DND-41 (cell line): ENCODE data around the gene NEGR1.

Source experiments
- ATAC-seq: fragments of 200-7000 bp; cut with Tn5 transposase; 3 replicates; pipeline ENCODE4 v1.9.1; 2021; ENCODE audit warnings: low read depth; ENCODE audit not compliant: insufficient read depth
- DNase-seq: peaks from one replicate; pipeline ENCODE4 v3.0.0-alpha.2; 2020
- H2AFZ ChIP-seq: 2 replicates; pipeline ENCODE4 v1.6.0; 2012; ENCODE audit warnings: low read depth, low read length
- H3K27ac ChIP-seq: 2 replicates; pipeline ENCODE4 v1.5.1; 2012; ENCODE audit warnings: low read length, inconsistent platforms
- H3K27me3 ChIP-seq: fragments of 200-600 bp; sonication (generic); 2 replicates; pipeline ENCODE4 v1.6.0; 2012; ENCODE audit warnings: low read length, mild to moderate bottlenecking, inconsistent platforms; ENCODE audit not compliant: insufficient read depth, poor library complexity
- H3K36me3 ChIP-seq: 2 replicates; pipeline ENCODE4 v1.5.1; 2012; ENCODE audit warnings: low read length, inconsistent platforms; ENCODE audit not compliant: insufficient read depth
- H3K4me1 ChIP-seq: 2 replicates; pipeline ENCODE4 v1.5.1; 2012; ENCODE audit warnings: mild to moderate bottlenecking, low read length; ENCODE audit not compliant: insufficient read depth
- H3K4me2 ChIP-seq: 2 replicates; pipeline ENCODE4 v1.6.0; 2012; ENCODE audit warnings: mild to moderate bottlenecking, moderate library complexity, low read length, inconsistent platforms; ENCODE audit not compliant: insufficient read depth
- H3K4me3 ChIP-seq, 2 experiments: fragments of 200-600 bp in 1 of 2; shearing (Covaris generic) in 1 of 2; 2 replicates each; pipeline ENCODE4 v1.5.1; 2012 to 2016; ENCODE audit warnings: inconsistent platforms in 2 of 2, low read length in 2 of 2, mild to moderate bottlenecking in 2 of 2, low read depth in 1 of 2, moderate library complexity in 1 of 2
- H3K79me2 ChIP-seq: 2 replicates; pipeline ENCODE4 v1.6.0; 2012; ENCODE audit warnings: low read length, inconsistent platforms; ENCODE audit not compliant: insufficient read depth
- H3K9ac ChIP-seq: 2 replicates; pipeline ENCODE4 v1.6.0; 2012; ENCODE audit warnings: low read depth, mild to moderate bottlenecking, inconsistent platforms, low read length, moderate library complexity
- H3K9me3 ChIP-seq: 2 replicates; pipeline ENCODE4 v1.5.1; 2012; ENCODE audit warnings: low read length, moderate library complexity, mild to moderate bottlenecking, inconsistent platforms; ENCODE audit not compliant: insufficient read depth, severe bottlenecking
- H4K20me1 ChIP-seq: 2 replicates; pipeline ENCODE4 v1.6.0; 2012; ENCODE audit warnings: low read length; ENCODE audit not compliant: insufficient read depth
- EZH2 ChIP-seq: IDR thresholded peaks from 3 replicates; pipeline ENCODE4 v1.6.1; 2012; ENCODE audit warnings: borderline replicate concordance, low read depth, mild to moderate bottlenecking, moderate library complexity, low read length, inconsistent platforms; ENCODE audit not compliant: severe bottlenecking
- TF ChIP-seq, protein P1 (sequence below): IDR thresholded peaks from 2 replicates; pipeline ENCODE4 v1.5.1; 2012; ENCODE audit warnings: borderline replicate concordance, low read length, moderate library complexity, mild to moderate bottlenecking; ENCODE audit not compliant: poor library complexity, severe bottlenecking; ENCODE audit errors: extremely low read depth

The NEGR1 gene

GRCh38 chr1:71780681-71781080 is 501.7 kb downstream of the NEGR1 start:
- no peak overlapping the region for H3K4me3 ChIP-seq
- H2AFZ ChIP-seq: peak overlapping the region; percentile 29
- H4K20me1 ChIP-seq: no peaks in the 10 kb centered on the region
- no peaks in the 10 kb centered on the region for H3K9me3 ChIP-seq
- no peaks in the 10 kb centered on the region for H3K36me3 ChIP-seq
- H3K79me2 ChIP-seq: no peaks in the 10 kb centered on the region
- peak; percentile 80 for ATAC-seq
- peak overlapping the region; percentile 36; the same call in 1 of the 2 replicates for H3K27ac ChIP-seq
- no peaks in the 10 kb centered on the region for H3K27me3 ChIP-seq
- peak overlapping the region; percentile 39; the same call in 1 of the 2 replicates for H3K4me2 ChIP-seq
- H3K4me1 ChIP-seq: peaks cover 36% of the 10 kb centered on the region
- H3K9ac ChIP-seq: no peak overlapping the region
- peak; percentile 27 for DNase-seq
- no peak for TF ChIP-seq EZH2
- TF ChIP-seq, protein P1, sequence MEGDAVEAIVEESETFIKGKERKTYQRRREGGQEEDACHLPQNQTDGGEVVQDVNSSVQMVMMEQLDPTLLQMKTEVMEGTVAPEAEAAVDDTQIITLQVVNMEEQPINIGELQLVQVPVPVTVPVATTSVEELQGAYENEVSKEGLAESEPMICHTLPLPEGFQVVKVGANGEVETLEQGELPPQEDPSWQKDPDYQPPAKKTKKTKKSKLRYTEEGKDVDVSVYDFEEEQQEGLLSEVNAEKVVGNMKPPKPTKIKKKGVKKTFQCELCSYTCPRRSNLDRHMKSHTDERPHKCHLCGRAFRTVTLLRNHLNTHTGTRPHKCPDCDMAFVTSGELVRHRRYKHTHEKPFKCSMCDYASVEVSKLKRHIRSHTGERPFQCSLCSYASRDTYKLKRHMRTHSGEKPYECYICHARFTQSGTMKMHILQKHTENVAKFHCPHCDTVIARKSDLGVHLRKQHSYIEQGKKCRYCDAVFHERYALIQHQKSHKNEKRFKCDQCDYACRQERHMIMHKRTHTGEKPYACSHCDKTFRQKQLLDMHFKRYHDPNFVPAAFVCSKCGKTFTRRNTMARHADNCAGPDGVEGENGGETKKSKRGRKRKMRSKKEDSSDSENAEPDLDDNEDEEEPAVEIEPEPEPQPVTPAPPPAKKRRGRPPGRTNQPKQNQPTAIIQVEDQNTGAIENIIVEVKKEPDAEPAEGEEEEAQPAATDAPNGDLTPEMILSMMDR: no peak

DNA sequence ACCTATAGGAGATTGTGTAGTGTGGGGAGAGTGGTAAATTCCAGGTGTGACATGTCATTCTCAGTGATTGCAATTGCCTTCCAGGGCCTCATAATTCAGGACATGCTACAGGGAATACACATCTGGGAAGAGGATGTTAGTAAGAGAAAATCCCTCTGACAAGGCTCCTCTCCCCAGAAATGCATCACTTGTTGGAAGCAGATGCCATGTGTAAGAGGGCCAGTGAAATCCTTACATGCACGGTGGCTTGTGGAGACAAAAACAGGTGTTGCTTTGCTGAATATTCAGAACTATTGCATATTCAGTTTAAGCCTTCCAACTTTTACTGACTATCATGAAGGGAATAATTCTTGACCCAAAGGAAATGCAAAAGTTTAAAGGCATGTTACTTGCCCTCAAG is 503.4 kb downstream of the NEGR1 start:
- H3K4me3 ChIP-seq: no peak overlapping the region
- TF ChIP-seq, protein P1: no peak
- H4K20me1 ChIP-seq: no peaks in the 10 kb centered on the region
- no peaks in the 10 kb centered on the region for H3K79me2 ChIP-seq
- H3K4me1 ChIP-seq: peaks cover 48% of the 10 kb centered on the region
- H3K9me3 ChIP-seq: no peaks in the 10 kb centered on the region
- DNase-seq (no peak), ATAC-seq (no peak)
- no peak overlapping the region for H3K4me2 ChIP-seq
- H3K9ac ChIP-seq: no peak overlapping the region
- no peaks in the 10 kb centered on the region for H3K36me3 ChIP-seq
- H2AFZ ChIP-seq: no peak overlapping the region
- no peak overlapping the region for H3K27ac ChIP-seq
- H3K27me3 ChIP-seq: no peaks in the 10 kb centered on the region

DNA sequence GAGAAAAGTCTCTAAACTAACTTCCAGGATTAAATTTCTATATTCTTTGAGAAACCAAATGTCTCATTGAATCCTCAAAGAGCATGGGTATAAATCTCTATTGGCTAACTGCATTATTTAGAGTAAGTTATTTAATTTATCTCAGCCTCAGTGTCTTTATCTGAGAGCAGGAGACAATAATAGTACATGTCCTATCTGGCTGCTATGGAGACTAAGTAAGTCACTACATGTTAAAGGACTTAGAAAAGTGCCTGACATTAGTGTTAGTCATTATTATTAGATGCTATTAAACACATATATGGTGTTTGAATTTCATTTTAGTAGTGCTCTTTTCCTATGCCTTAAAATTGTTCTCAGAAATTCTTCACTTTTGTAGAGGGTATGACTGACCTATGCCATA is 505.2 kb downstream of the NEGR1 start:
- H2AFZ ChIP-seq: no peak overlapping the region
- no peaks in the 10 kb centered on the region for H3K36me3 ChIP-seq
- no peak for DNase-seq
- ATAC-seq: no peak
- H4K20me1 ChIP-seq: no peaks in the 10 kb centered on the region
- peaks cover 45% of the 10 kb centered on the region for H3K4me1 ChIP-seq
- H3K4me2 ChIP-seq: no peak overlapping the region
- H3K27ac ChIP-seq: no peak overlapping the region
- H3K4me3 ChIP-seq: no peak overlapping the region
- H3K27me3 ChIP-seq: no peaks in the 10 kb centered on the region
- H3K79me2 ChIP-seq: no peaks in the 10 kb centered on the region
- H3K9ac ChIP-seq: no peak overlapping the region
- TF ChIP-seq EZH2: no peak
- TF ChIP-seq, protein P1: no peak
- H3K9me3 ChIP-seq: no peaks in the 10 kb centered on the region

DNA sequence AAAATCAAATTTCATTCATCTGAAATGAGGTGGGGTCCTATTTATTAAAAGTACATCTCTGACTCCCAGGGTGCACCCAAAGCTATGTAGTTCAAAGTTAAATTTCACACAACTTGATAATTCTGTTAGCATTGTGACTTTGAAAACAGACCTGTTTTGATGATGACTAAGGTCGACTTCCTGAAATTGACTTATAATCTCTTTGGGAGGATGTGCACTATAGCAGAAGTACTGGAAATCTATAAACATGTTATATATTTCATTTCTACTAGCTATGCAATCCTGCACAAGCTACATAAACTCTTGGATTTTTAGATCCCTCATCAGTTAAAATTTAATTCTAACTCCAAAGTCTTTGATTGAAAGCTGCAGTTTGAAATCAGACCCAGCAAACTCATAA is 507.6 kb downstream of the NEGR1 start:
- H3K27ac ChIP-seq: peak overlapping the region; percentile 27
- H3K4me2 ChIP-seq: no peak overlapping the region
- H2AFZ ChIP-seq: peak overlapping the region; percentile 6; the same call in 1 of the 2 replicates
- TF ChIP-seq, protein P1: no peak
- TF ChIP-seq EZH2: no peak
- DNase-seq (no peak), ATAC-seq (no peak)
- H3K4me1 ChIP-seq: peaks cover 32% of the 10 kb centered on the region
- no peaks in the 10 kb centered on the region for H4K20me1 ChIP-seq
- no peak overlapping the region for H3K9ac ChIP-seq
- H3K27me3 ChIP-seq: no peaks in the 10 kb centered on the region
- H3K36me3 ChIP-seq: no peaks in the 10 kb centered on the region
- no peaks in the 10 kb centered on the region for H3K79me2 ChIP-seq
- no peaks in the 10 kb centered on the region for H3K9me3 ChIP-seq
- no peak overlapping the region for H3K4me3 ChIP-seq
